Vagina (tissue), 2 donors: Measurements from ENCODE around the gene ABHD8.

Source experiments
- CTCF ChIP-seq, 3 experiments: fragments of 450-650 bp in 2 of 3; fragments of 200-600 bp in 1 of 3; sonication (generic) in 1 of 3; IDR thresholded peaks; one replicate each; pipeline ENCODE4 v1.5.1; 2017 to 2019; ENCODE audit warnings: antibody characterized with exemption in 3 of 3, mild to moderate bottlenecking in 2 of 3, moderate library complexity in 2 of 3
- POLR2A ChIP-seq, 2 donors: fragments of 450-650 bp; IDR thresholded peaks; one replicate each; pipeline ENCODE4 v1.6.1; 2017; ENCODE audit warnings: antibody characterized with exemption in 2 of 2, mild to moderate bottlenecking in 2 of 2, moderate library complexity in 2 of 2
- POLR2AphosphoS5 ChIP-seq, 2 donors: sonication (generic); formaldehyde crosslinking; IDR thresholded peaks; one replicate each; pipeline ENCODE4 v1.9.0; 2017; ENCODE audit warnings: antibody characterized with exemption in 2 of 2, mild to moderate bottlenecking in 2 of 2, low read depth in 1 of 2; ENCODE audit not compliant: insufficient read depth in 1 of 2

- TF ChIP-seq CTCF (IDR thresholded peaks at IDR 0.05) (no peak), POLR2AphosphoS5 (IDR thresholded peaks at IDR 0.05; ENCODE audit: insufficient read depth in 1 of 2, low read depth in 1 of 2) (no peak), POLR2A (IDR thresholded peaks at IDR 0.05) (no peak)
Observed at GRCh38 chr19:17332677-17333581, 29.7 kb upstream of the ABHD8 start.
